Breast epithelium (tissue), 4 donors: ENCODE results near the gene CGA. TPM values are rescaled to one million over a fixed set of nuclear protein-coding genes. Genes with fewer than 3 reads are reported as not detected.

Source experiments
- DNase-seq, 2 donors: peaks; one replicate each; pipeline ENCODE4 v3.0.0-alpha.2; 2019; ENCODE audit warnings: low spot score in 2 of 2
- H3K27ac ChIP-seq, 2 donors: fragments of 200-600 bp; sonication (generic) in 1 of 2; one replicate each; pipeline ENCODE4 v1.5.1; 2016 to 2019; ENCODE audit warnings: mild to moderate bottlenecking in 1 of 2
- H3K27me3 ChIP-seq, 2 donors: fragments of 200-600 bp; sonication (generic) in 1 of 2; one replicate each; pipeline versions ENCODE4 v1.5.1 to v1.6.0; 2017 to 2019; ENCODE audit warnings: control low read depth in 1 of 2, mild to moderate bottlenecking in 1 of 2
- H3K36me3 ChIP-seq: fragments of 200-600 bp; one replicate; pipeline ENCODE4 v1.5.1; 2019
- H3K4me1 ChIP-seq, 2 donors: fragments of 200-600 bp; sonication (generic); one replicate each; pipeline ENCODE4 v1.5.1; 2016 to 2019; ENCODE audit warnings: control low read depth in 1 of 2
- H3K4me3 ChIP-seq, 3 donors: fragments of 200-600 bp; sonication (generic); 1 replicate in 2 of 3; 2 replicates in 1 of 3; pipeline ENCODE4 v1.5.1; 2016 to 2019; ENCODE audit warnings: mild to moderate bottlenecking in 3 of 3, moderate library complexity in 2 of 3
- H3K9me3 ChIP-seq, 2 donors: fragments of 200-600 bp; sonication (generic) in 1 of 2; one replicate each; pipeline ENCODE4 v1.5.1; 2016 to 2019; ENCODE audit warnings: control low read depth in 1 of 2
- CTCF ChIP-seq, 3 donors: fragments of 450-650 bp; IDR thresholded peaks; one replicate each; pipeline ENCODE4 v1.5.1; 2016 to 2017; ENCODE audit warnings: antibody characterized with exemption in 3 of 3, mild to moderate bottlenecking in 3 of 3, moderate library complexity in 3 of 3
- POLR2A ChIP-seq: fragments of 450-650 bp; IDR thresholded peaks from one replicate; pipeline ENCODE4 v1.6.1; 2016; ENCODE audit warnings: antibody characterized with exemption, mild to moderate bottlenecking, moderate library complexity
- POLR2AphosphoS5 ChIP-seq, 3 donors: sonication (generic); formaldehyde crosslinking; IDR thresholded peaks; one replicate each; pipeline ENCODE4 v1.6.1; 2017; ENCODE audit warnings: antibody characterized with exemption in 3 of 3
- intact Hi-C: fragments of 100-400 bp; cut with DNase I; formaldehyde crosslinking; loops from one replicate; pipeline ENCODE4 v1.15.1; 2023; ENCODE audit warnings: low total_unique reads
- total RNA-seq, 3 donors: library from RNA; depleted of rRNA; stranded (reverse); fragments of >200 nt; gene quantifications; one replicate each; pipeline ENCODE4 v1.1.0, GENCODE V29; 2016

The CGA gene
- total RNA-seq, 3 donors from 2014 or later: not detected

- TF ChIP-seq CTCF (IDR thresholded peaks at IDR 0.05) (no peak), POLR2A (no peak), POLR2AphosphoS5 (IDR thresholded peaks at IDR 0.05) (no peak)
Observed at GRCh38 chr6:87053312-87053711, 41.6 kb downstream of the CGA start.

GRCh38 chr6:87049779-87050178 lies 45.1 kb downstream of the CGA start:
- Histone ChIP-seq H3K4me3 (no peak overlapping the region), H3K4me1 (no peaks in the 10 kb centered on the region), H3K27ac (no peak overlapping the region), H3K9me3 (no peaks in the 10 kb centered on the region), H3K36me3 (no peaks in the 10 kb centered on the region), H3K27me3 (no peaks in the 10 kb centered on the region)
- no peak for TF ChIP-seq POLR2AphosphoS5 (IDR thresholded peaks at IDR 0.05)
- no peak for TF ChIP-seq POLR2A
- no peak for TF ChIP-seq CTCF (IDR thresholded peaks at IDR 0.05)
- no peak for DNase-seq
- intact Hi-C loops: no loop called here

More at GRCh38 chr6:87053312-87053711, 41.6 kb downstream of the CGA start:
- Histone ChIP-seq H3K27ac (no peak overlapping the region), H3K9me3 (no peaks in the 10 kb centered on the region), H3K27me3 (no peaks in the 10 kb centered on the region), H3K4me3 (no peak overlapping the region), H3K36me3 (no peaks in the 10 kb centered on the region), H3K4me1 (no peaks in the 10 kb centered on the region)
- intact Hi-C loops: no loop called here
- DNase-seq: no peak

GRCh38 chr6:87045521-87046075 lies 49.3 kb downstream of the CGA start:
- Histone ChIP-seq H3K27me3 (no peaks in the 10 kb centered on the region), H3K27ac (no peak overlapping the region), H3K36me3 (no peaks in the 10 kb centered on the region), H3K4me1 (no peaks in the 10 kb centered on the region), H3K4me3 (no peak overlapping the region), H3K9me3 (peaks cover 0 to 6% of the 10 kb centered on the region in 2 donors)
- TF ChIP-seq CTCF (IDR thresholded peaks at IDR 0.05) (no peak), POLR2A (no peak), POLR2AphosphoS5 (IDR thresholded peaks at IDR 0.05) (no peak)
- intact Hi-C loops: no loop called here
- no peak for DNase-seq

GRCh38 chr6:87040729-87041128 lies 54.2 kb downstream of the CGA start:
- no peak for TF ChIP-seq POLR2A
- intact Hi-C loops: no loop called here
- peaks cover 0 to 6% of the 10 kb centered on the region in 2 donors for H3K9me3 ChIP-seq

More at GRCh38 chr6:87040729-87041128, 54.2 kb downstream of the CGA start:
- no peak overlapping the region for H3K4me3 ChIP-seq
- H3K4me1 ChIP-seq: no peaks in the 10 kb centered on the region
- no peaks in the 10 kb centered on the region for H3K27me3 ChIP-seq
- no peak for DNase-seq
- H3K27ac ChIP-seq: no peak overlapping the region
- H3K36me3 ChIP-seq: no peaks in the 10 kb centered on the region

Other genes with a start within 250 kb of the CGA start
- gene HTR1E, start 157.6 kb downstream of the CGA start, total RNA-seq: not detected
- gene ZNF292, start 60.5 kb upstream of the CGA start, total RNA-seq: 10 to 100 TPM; 35.0 to 95.1 (median 56.7) TPM
- 10 to 100 TPM in 2 of 3 donors, 1 to 10 TPM in 1; 9.6 to 17.9 (median 13.4) TPM for gene SMIM8, start 227.5 kb upstream of the CGA start, total RNA-seq
- gene GJB7, start 234.2 kb upstream of the CGA start, total RNA-seq: not detected
- gene C6orf163, start 249.7 kb upstream of the CGA start, total RNA-seq: 1 to 10 TPM; 3.5 to 6.2 (median 4.7) TPM